ENCODE measurements around the gene FHOD3.

FHOD3 gene

GRCh38 chr18:36580874-36581750, 283.6 kb downstream of the FHOD3 start:
- no peak for DNase-seq (ENCODE audit: low read depth)
- H3K4me3 ChIP-seq (ENCODE audit: low read depth, low read length) = no peak overlapping the region
- no peak for TF ChIP-seq MYC (IDR thresholded peaks at IDR 0.05; ENCODE audit: low read depth, low read length)
- TF ChIP-seq POLR2A (IDR thresholded peaks at IDR 0.05; ENCODE audit: extremely low read depth, insufficient read length) = no peak
- TF ChIP-seq, protein P1, sequence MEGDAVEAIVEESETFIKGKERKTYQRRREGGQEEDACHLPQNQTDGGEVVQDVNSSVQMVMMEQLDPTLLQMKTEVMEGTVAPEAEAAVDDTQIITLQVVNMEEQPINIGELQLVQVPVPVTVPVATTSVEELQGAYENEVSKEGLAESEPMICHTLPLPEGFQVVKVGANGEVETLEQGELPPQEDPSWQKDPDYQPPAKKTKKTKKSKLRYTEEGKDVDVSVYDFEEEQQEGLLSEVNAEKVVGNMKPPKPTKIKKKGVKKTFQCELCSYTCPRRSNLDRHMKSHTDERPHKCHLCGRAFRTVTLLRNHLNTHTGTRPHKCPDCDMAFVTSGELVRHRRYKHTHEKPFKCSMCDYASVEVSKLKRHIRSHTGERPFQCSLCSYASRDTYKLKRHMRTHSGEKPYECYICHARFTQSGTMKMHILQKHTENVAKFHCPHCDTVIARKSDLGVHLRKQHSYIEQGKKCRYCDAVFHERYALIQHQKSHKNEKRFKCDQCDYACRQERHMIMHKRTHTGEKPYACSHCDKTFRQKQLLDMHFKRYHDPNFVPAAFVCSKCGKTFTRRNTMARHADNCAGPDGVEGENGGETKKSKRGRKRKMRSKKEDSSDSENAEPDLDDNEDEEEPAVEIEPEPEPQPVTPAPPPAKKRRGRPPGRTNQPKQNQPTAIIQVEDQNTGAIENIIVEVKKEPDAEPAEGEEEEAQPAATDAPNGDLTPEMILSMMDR (IDR thresholded peaks at IDR 0.05; ENCODE audit: low read depth, low read length) = no peak
- no peak for TF ChIP-seq MAX (IDR thresholded peaks at IDR 0.05; ENCODE audit: low read depth, low read length)

DNA sequence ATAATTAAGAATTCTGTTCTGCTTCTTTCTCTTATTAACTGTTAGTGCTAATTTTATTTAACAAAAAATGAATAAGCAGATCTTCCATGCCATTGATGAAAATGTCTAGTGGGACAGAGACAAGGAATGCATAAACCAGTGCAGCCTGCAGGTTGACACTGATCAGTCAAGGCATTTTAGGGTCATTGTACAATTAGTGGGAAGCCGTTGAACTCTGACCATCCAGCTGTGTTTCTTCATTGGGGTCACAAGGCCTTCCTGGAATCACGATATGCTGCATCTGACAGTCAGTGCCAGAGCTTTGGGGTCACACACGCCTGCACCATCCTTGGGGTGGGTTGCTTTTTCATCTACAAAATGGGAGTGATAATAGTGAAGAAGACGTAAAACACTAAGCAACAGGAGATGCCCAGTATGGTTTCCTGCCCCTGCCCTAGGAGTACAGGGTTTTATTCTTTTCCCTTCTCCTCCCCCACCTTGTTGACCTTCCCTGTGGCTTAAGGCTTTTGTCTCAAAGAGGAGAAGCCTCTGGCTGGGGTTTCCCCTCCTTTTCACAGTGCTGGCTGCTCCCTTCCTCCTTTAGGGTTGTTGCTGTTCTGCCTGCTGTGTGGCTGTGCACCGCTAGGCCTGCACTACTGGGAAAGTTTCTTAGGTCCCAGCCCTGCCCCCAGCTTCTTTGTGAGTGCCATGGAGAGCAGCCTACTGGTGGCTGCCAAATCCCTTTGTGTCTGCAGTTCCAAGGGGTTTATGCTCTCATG, 285.7 kb downstream of the FHOD3 start:
- H3K4me3 ChIP-seq (ENCODE audit: low read depth, low read length) = no peak overlapping the region
- DNase-seq (ENCODE audit: low read depth) = no peak
- TF ChIP-seq MYC (IDR thresholded peaks at IDR 0.05; ENCODE audit: low read depth, low read length) = no peak
- TF ChIP-seq POLR2A (IDR thresholded peaks at IDR 0.05; ENCODE audit: extremely low read depth, insufficient read length) = no peak
- TF ChIP-seq, protein P1 (IDR thresholded peaks at IDR 0.05; ENCODE audit: low read depth, low read length) = no peak
- no peak for TF ChIP-seq MAX (IDR thresholded peaks at IDR 0.05; ENCODE audit: low read depth, low read length)

- TF ChIP-seq POLR2A (IDR thresholded peaks at IDR 0.05; ENCODE audit: extremely low read depth, insufficient read length) (no peak), MAX (IDR thresholded peaks at IDR 0.05; ENCODE audit: low read depth, low read length) (no peak), MYC (IDR thresholded peaks at IDR 0.05; ENCODE audit: low read depth, low read length) (no peak)
- TF ChIP-seq, protein P1 (IDR thresholded peaks at IDR 0.05; ENCODE audit: low read depth, low read length) = no peak
- H3K4me3 ChIP-seq (ENCODE audit: low read depth, low read length) = no peak overlapping the region
Observed at GRCh38 chr18:36589857-36590543, 292.5 kb downstream of the FHOD3 start.

GRCh38 chr18:36590621-36591580, 293.4 kb downstream of the FHOD3 start:
- TF ChIP-seq, protein P1 (IDR thresholded peaks at IDR 0.05; ENCODE audit: low read depth, low read length) = no peak
- TF ChIP-seq MYC (IDR thresholded peaks at IDR 0.05; ENCODE audit: low read depth, low read length) (no peak), POLR2A (IDR thresholded peaks at IDR 0.05; ENCODE audit: extremely low read depth, insufficient read length) (no peak), MAX (IDR thresholded peaks at IDR 0.05; ENCODE audit: low read depth, low read length) (no peak)
- no peak overlapping the region for H3K4me3 ChIP-seq (ENCODE audit: low read depth, low read length)
- no peak for DNase-seq (ENCODE audit: low read depth)

More at GRCh38 chr18:36589857-36590543, 292.5 kb downstream of the FHOD3 start:
- DNase-seq (ENCODE audit: low read depth) = no peak
